HG03469 (cell line): ENCODE measurements around the gene KDM4B.

Experiments used
- ATAC-seq: cut with Tn5 transposase; IDR thresholded peaks from one replicate; pipeline ENCODE4 v1.9.1; 2021; ENCODE audit warnings: mild to moderate bottlenecking, moderate library complexity, moderate number of reproducible peaks; ENCODE audit not compliant: unreplicated experiment

Gene KDM4B

GRCh38 chr19:4984106-4984380 is 15.1 kb downstream of the KDM4B start:
- no peak for ATAC-seq

- ATAC-seq, result no peak
These were observed 15.6 kb downstream of the KDM4B start for GRCh38 chr19:4984438-4984990.

- ATAC-seq, result no peak
These were observed 16.7 kb downstream of the KDM4B start for GRCh38 chr19:4985551-4985991.

GRCh38 chr19:4986056-4986455 is 17.1 kb downstream of the KDM4B start:
- no peak for ATAC-seq

DNA sequence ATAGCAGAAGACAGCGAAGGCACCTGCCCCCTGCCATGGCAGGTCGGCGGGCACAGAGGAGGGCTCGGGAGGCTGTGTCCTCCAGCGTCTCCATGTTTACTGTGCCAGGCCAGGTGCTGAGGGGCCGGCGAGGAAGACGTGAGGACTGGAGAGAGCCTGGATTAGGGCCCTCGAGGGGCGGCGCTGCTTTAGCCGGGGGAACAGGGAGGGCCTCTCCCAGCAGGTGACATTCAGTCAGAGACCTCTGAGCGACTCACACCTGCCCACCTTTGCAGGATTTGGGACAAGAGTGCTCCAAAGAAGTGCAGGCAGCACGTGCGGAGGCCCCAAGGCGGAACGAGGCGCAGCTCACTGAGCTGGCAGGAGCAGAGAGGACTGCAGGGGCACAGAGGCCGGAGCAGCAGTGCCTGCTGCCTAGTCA is 17.6 kb downstream of the KDM4B start:
- ATAC-seq, result no peak

DNA sequence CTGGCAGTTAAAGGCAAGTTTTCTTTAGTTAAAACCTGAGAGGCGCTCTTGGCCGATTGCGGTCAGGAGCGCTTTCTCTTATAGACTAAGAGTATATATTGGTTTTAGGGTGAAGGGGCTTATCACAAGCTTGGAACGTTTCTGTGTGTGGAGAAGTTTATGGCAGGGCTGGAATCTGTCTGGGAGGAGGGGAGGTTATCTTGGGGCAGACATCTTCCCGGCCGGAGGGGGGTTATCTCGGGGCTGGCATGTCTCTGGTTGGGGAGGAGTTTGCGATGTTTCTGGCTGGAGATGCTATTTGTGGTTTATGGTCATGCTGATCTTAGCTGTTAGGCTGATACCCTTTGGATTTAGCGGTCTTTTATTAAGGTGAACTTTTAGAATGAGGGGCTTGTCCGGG is 18.3 kb downstream of the KDM4B start:
- ATAC-seq, result no peak

DNA sequence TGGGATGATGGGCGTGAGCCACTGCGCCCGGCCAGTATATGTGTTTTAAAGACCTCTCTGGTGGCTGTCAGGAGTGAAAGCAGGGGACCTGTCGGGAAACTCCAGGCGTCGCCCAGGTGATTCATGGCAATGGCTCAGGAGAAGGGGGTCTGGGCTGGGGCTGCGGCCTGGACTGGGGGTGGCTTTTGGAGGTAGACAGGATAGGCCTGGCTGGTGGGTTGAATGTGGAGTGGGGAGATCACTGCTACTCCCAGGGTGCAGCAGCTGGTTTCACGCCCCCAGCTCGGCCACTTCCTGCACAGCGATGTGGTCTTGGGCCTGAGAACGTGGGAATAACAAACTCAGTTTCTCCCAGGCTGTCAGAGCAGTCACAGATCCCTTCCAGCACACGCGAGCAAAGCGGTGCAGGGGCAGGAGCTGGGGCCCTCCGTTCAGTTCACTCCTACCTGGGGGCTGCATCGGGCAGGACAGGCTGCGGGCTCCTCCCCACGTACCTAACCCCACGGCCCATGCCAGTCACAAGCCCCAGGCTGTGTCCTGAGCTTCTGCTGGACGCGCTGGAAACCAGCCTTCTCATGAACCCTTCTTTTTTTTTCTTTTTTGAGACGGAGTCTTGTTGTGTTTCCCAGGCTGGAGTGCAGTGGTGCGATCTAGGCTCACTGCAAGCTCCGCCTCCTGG is 18.9 kb downstream of the KDM4B start:
- no peak for ATAC-seq

DNA sequence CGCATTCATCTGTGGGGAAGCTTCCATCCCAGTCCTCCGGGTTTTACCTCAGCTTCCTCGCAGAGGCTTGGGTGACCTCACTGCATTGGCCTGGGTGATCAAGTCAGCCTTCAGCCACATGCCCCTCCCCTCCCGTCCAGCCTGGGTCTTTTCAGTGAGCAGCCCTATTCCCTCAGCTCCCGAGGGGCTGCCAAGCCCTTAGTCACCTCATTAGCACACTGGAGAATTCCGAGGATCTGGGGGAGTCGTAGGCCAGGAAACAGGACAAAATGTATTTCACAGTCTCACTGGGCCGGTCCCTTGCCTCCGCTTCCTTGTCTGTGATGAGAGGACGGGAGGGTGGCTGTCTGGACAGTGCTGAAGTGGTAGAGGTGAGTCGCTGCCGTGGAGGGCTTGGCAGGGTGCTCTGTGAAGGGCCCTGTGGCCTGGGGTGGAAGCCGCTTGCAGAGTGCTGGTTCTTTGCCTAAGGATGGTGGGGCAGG is 19.9 kb downstream of the KDM4B start:
- no peak for ATAC-seq

GRCh38 chr19:4990306-4990705 is 21.4 kb downstream of the KDM4B start:
- no peak for ATAC-seq

- ATAC-seq, result no peak
These were observed 22.6 kb downstream of the KDM4B start for GRCh38 chr19:4991538-4991937.

DNA sequence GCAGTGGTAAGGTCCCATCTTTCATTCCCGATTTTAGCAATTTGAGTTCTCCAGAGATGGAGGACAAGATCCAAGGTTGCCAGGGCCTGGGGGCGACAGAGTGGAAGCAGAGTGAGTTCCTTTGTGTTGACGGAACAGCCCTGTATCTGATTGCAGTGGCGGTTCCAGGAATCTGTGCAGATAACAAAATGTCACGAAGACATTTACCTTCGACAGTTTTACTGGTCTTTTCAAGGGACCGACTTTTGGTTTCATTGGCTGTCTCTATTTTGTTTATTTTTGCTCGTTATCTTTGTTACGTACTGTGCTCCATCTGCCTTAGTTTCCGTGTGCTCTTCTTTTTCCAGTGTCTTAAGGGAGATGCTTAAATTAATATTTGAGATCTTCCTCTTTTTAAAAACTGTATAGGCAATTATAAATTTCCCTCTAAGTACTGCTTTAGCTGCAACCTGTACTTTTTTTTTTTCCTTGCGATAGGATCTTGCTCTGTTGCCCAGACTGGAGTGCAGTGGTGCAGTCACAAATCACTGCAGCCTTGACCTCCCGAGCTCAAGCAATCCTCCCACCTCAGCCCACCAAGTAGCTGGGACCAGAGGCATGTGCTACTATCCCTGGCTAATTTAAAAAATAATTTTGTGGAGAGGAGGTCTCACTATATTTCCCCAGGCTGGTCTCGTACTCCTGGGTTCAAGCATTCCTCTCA is 23.2 kb downstream of the KDM4B start:
- ATAC-seq, result no peak

GRCh38 chr19:4993683-4994082 is 24.8 kb downstream of the KDM4B start:
- ATAC-seq, result no peak

DNA sequence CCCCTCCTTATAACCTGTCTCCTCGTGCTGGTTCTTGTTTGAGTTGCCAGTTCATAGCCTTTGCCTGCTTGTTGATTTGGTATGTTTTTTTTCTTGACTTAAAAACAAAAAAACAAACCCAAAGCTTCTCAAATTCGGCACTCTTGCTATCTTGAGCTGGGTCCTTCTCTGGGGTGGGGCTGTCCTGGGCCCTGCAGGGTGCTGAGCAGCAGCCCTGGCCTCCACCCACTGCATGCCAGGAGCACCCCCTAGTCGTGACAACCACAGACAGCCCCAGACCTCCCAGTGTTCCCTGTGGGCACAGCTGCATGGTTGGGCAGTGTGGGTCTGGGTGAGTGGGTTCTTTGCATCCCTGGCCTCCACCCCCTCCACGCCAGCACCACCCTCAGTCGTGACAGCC is 27.8 kb downstream of the KDM4B start:
- ATAC-seq, result no peak

DNA sequence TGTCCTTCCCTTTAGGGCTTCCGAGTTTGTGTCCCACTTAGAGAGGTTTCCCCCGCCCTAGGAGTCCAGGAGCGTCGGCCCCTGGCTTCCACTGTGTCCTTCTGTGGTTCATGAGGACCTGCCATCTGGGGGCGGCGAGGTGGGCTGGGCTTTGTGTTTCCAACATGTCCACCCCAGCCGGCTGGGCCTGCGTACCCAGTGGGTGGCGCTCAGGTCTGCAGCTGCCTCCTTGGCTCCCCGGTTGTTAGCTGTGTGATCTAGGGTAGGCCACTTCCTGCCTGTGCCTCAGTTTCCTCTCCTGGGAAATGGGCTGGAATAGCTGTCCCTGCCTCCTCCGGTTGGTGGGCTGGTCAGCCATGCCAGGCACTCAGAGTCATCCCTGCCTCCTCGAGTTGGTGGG is 28.4 kb downstream of the KDM4B start:
- no peak for ATAC-seq

GRCh38 chr19:5000120-5000611 is 31.3 kb downstream of the KDM4B start:
- ATAC-seq, result no peak

- no peak for ATAC-seq
These were observed 32.7 kb downstream of the KDM4B start for GRCh38 chr19:5001615-5002014.

GRCh38 chr19:5002143-5002542 is 33.2 kb downstream of the KDM4B start:
- no peak for ATAC-seq

- ATAC-seq, result no peak
These were observed 34.9 kb downstream of the KDM4B start for GRCh38 chr19:5003781-5004180.

- ATAC-seq, result no peak
These were observed 36.2 kb downstream of the KDM4B start for GRCh38 chr19:5005096-5005495.

GRCh38 chr19:5006201-5006600 is 37.3 kb downstream of the KDM4B start:
- no peak for ATAC-seq

DNA sequence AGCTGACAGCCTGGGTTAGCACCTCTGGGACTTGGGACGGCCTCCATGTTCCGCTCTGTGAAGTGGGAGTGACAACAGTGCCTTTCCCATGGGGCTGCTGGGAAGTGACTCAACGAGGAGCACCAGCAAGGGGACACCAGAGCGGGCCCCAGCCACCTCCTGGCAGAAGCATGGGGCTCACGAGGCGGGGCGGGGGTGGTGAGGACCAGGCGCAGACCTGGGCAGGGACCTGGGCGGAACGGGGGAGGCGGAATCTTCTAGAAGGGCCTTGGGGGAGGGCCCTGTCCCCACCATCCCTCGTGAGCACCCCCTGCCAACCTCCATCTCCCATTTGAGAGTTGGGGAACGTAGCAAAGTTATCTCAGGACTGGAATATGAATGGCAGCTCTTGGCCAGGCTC is 37.9 kb downstream of the KDM4B start:
- ATAC-seq, result no peak
